Left lobe of liver (tissue), 2 donors: ENCODE results near the gene NT5C3B. TPM values are rescaled to one million over a fixed set of nuclear protein-coding genes. Genes with fewer than 3 reads are reported as not detected.
"Not testable (repeated sequence)": the region's sequence is repeated elsewhere in the genome, so short reads cannot be mapped to it uniquely, and the experiment has no call there.

Experiments used
- ATAC-seq: fragments of 200-7000 bp; cut with Tn5 transposase; one replicate; pipeline ENCODE4 v1.9.1; 2020; ENCODE audit warnings: mild to moderate bottlenecking, moderate library complexity
- DNase-seq: peaks from one replicate; pipeline ENCODE4 v3.0.0-alpha.2; 2020; ENCODE audit warnings: low spot score
- total RNA-seq: library from RNA; stranded (reverse); gene quantifications from one replicate; pipeline ENCODE4 v1.2.1, GENCODE V29; 2021
- donor health status: DM: no; HTN: no; CAD: no; lungs with moderate emphysema.
- donor health status: DM: no; HTN: yes; CAD: no.

The NT5C3B gene
- total RNA-seq, 1 donor from 2014 or later = 24.3 TPM

DNA sequence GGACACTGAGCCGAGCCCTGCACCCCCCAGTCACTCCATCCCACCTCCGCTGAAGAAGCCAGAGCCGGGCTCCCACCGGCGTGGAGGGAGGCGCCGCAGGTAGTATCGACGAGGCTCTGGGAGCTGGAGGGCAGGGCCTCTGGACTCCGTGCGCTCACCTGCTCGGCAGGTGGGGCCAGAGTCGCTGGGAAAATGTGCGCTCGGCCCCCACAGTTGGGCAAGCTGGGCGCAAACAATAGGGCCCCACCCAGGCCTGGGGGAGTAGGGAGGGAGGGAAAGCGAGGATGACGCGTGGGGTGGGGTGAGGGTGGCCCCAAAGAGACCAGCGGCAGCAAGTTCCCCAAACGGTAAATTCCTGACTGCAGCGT is 50.2 kb downstream of the NT5C3B start:
- peak; percentile 31 for ATAC-seq
- no peak for DNase-seq

DNA sequence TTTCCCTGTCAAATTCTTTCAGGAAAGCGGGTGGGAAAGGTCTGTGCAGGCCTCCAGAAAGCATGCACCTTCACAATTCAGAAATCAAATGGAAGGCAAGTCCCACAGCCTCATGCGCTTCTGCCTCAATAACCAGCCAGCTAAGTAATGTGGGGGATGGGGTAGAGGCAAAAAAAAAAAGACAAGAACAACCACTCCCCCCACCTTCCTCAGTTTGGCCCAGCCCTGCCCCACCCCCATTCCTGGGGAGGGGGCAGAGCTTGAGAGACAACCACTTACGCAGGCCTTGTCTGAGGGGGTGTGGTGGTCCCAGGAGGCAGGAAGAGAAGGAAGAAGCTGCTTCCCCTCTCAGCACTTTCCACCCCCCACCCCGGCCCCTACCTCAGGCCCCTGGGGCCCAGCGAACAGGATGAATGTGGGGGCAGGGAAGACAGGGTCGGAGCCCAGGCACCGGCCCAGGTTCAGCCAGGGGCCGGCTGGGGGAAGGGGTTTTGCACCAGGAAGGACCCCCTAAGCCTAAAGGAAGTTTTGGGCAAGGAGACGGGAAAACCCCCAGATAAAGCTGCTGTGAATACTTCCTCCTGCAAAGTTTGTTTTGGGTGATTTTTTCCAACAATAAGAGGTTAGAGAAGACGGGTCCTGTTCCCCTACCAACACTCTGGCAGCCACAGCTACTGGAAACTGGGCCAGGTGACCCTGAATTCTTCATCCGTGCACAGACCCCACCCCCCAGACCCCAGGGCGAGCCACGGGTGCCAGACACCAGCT is 50.8 kb downstream of the NT5C3B start:
- ATAC-seq (no peak), DNase-seq (no peak)

DNA sequence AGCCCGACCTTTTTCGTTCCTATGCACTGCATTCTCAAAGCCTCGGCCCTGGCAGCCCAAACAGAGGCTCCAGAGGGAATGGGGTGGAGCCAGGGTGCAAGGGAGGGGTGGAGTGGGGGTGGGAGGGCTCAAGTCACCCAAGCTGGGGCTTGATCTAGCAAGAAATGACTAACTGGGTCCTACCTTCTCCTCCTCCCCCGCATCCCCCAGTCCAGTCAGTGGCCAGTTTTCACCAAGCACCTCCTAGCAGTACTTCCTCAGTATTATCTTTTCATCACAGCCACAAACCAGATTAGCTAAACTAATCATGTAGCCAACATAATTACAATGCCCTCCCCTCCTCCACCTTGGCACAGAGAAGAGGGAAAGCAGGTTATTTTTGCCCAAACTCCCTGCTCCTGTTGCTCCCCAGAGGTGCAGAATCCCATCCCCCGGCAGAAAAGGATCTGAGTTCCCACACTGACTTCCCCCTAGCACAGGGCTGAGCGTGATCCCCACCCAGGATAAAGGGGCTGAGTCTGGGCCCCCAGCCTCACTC is 51.8 kb downstream of the NT5C3B start:
- DNase-seq (no peak), ATAC-seq (no peak)

DNA sequence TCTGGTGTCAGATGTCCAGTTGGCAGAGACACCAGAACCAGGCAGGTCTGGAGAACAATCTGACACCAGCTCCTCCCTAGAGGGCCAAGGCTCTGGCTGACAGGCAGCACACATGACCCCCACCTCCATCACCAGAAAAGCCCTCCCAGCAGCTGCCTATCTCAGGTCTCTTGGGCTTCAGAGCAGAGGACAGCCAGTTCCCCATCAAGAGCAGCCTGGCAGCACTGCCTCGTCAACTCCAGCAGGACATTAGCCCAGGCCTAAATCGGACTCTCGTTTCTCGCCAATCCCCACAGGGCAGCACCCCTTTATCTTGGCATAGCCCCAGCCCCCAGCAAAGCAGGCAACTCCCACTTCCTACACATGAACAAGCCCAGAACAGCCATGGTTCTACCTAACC is 53.9 kb downstream of the NT5C3B start:
- DNase-seq (no peak), ATAC-seq (no peak)

DNA sequence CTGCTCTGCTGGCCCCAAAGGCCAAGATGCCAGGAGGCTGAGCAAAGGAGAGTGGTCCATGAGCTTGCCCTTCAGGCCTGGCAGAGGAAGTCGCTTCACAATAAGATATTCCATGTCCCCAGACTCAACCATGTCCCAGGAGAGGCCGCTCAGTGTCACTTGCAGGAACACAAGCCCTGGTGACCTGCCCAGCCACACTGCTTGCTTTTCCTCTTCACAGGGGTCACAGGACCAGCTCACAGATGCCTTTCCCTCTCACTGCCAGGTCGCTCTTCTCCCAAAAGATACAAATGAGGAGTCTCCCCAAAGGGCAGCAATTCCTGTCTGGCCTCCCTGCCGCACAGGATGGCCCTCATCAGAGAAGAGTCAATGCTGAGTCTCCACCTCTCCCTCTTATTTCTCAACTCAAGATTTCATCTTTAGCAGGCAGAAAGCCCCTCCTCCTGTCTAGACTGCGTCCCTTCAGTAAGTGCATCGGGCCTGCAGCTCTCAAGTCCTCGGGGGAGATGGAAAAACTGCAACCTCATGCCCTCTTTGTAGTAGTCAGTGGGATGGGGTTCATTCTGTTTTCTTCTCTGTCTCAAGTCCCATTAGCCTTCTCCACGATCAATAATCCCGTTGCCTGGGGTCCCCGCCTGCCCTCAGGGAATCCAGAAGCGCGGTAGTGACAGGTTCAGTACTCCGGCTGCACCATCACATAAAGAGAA is 54.5 kb downstream of the NT5C3B start:
- DNase-seq (no peak), ATAC-seq (no peak)

DNA sequence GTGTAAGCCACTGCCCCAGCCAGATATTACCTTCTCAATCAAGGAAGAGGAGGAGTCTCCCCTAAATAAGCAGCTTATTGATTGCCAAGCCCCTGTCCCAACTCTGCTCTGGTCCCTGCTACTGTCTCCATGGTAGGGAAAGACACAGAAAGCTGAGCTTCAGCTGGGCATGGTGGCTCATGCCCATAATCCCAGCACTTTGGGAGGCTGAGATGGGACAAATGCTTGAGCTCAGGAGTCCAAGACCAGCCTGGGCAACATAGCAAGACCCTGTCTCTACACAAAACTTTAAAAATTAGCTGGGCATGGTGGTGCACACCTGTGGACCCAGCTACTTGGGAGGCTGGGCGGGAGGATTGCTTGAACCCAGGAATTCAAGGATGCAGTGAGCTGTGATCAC is 56.1 kb downstream of the NT5C3B start:
- ATAC-seq (no peak), DNase-seq (no peak)

DNA sequence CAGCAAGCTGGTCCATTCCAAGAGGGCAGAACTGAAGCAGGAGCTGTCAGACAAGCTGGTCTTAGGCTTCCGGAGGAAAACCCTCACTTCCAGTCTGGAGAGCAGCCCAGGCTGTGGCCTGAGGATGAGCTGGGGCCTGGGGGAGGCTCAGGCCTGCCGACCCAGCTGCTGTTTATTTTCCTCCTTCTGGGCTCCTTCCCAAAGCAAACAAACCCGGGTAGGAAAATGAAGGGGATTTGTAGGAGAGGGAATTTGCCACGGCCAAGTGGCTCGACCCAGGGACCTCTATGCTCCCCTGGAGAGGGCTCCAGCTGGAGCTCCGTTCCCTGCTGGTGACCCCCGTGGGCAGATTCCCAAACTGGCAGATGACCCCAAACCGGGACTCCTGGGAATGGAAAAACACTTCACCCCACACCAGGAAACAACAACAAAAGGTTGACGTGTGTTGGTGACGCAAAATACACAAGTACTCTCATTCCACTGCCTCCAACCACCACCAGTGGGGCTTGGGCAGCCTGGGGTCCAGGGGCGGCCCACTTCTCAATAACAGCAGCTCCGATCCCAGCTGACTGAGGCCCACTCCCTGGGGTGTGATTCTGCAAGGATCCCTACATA is 58.4 kb downstream of the NT5C3B start:
- DNase-seq (peak; percentile 88), ATAC-seq (peak; percentile 77)

DNA sequence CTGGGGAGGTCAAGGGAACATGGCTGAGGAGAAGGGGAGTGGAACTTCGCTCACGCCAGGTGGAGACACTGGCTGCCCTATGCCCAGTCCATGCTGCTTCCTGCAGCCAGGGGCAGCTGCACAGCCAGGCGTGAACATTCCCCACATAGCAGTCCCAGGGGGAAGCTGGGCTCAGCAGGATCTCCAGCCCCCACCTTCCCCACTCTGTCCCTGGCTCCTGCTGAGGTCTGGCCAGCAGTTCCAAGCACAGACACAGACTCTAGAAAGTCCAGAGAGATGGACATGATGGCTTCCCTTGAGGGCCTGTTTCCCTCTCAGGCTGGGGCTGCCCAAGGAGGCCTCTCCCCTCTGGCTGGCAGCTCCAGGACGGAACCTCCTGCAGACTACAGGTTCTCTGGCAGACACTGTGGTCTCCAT is 58.9 kb downstream of the NT5C3B start:
- DNase-seq (peak; percentile 65), ATAC-seq (peak; percentile 47)

DNA sequence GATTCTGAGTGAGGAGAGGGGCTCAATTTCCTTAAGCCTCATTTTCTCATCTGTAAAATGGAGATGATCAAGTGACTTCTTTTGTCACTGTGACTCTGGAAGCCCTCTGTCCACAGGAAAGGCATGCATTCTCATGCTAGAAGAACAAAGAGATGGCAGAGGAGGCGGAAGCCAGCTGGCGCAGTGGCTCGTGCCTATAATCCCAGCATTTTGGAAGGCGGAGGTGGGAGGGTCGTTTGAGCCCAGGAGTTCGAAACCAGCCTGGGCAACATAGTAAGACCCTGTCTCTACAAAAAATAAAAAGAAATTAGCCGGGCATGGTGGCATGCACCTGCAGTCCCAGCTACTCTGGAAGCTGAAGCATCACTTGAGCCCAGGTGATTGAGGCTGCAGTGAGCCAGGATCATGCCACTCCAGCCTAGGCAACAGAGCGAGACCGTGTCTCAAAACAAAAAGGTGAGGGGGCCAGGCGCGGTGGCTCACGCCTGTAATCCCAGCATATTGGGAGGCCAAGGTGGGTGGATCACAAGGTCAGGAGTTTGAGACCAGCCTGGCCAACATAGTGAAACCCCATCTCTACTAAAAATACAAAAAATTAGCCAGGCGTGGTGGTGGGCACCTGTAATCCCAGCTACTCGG is 59.7 kb downstream of the NT5C3B start:
- ATAC-seq, DNase-seq: not testable (repeated sequence)

DNA sequence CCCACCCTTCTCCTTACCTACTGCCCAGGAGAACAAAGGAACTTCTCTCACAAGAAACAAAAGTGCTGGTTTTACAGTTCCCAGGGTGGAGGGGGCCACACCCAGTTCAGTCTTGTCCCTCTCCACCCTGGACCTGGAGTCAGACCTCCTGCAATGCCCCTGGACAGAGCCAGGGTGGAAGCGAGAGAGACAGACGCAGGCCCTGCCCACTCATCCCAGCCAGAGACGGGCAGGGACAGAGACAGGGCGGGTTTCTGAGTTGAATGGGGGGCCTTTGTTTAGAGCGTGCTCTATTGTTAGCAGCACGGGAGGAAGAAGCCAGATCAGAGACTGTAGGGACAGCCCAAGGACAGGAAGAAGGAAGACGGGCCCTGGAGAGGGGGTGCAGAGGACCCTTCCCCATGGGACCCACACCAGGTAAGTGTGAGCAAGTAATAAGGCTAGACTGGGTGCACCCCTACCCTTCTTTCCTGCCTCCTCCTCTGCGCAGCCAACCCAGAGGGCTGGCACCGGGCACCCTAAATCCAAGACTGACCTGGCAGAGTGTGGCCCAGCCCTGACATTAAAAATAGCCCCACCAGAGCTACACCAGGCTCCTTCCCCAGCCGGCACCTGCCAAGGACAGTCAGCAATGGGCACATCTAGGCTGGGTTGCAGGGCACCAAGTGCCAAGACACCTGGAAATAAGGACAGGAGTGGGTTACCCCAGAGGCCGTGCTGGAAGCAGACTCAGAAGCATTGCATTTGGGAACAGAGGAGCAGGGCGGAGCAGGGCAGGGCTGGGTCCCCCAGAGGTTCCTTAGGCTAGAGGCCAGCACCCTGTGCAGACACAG is 60.4 kb downstream of the NT5C3B start:
- ATAC-seq (no peak), DNase-seq (no peak)

Other genes starting within 250 kb of the NT5C3B start
- gene KRT14, start 249.3 kb downstream of the NT5C3B start, total RNA-seq = not detected
- not detected for gene KRT16, start 223.5 kb downstream of the NT5C3B start, total RNA-seq
- gene KRT17, start 211.7 kb downstream of the NT5C3B start, total RNA-seq = not detected
- 257 TPM for gene EIF1, start 147.3 kb downstream of the NT5C3B start, total RNA-seq
- gene GAST, start 123.9 kb downstream of the NT5C3B start, total RNA-seq = not detected
- not detected for gene HAP1, start 101.6 kb downstream of the NT5C3B start, total RNA-seq
- 72.5 TPM for gene JUP, start 49.5 kb downstream of the NT5C3B start, total RNA-seq
- gene P3H4, start 24.3 kb downstream of the NT5C3B start, total RNA-seq = 3.3 TPM
- gene FKBP10, start 23.2 kb downstream of the NT5C3B start, total RNA-seq = 5.1 TPM
- not detected for gene KLHL10, start 1.6 kb upstream of the NT5C3B start, total RNA-seq
- gene KLHL11, start 29.2 kb upstream of the NT5C3B start, total RNA-seq = 5.9 TPM
- 20.9 TPM for gene ACLY, start 82.7 kb upstream of the NT5C3B start, total RNA-seq
- 0.30 TPM for gene ODAD4, start 94.4 kb upstream of the NT5C3B start, total RNA-seq
- 31.4 TPM for gene CNP, start 130.6 kb upstream of the NT5C3B start, total RNA-seq
- gene DNAJC7, start 181.2 kb upstream of the NT5C3B start, total RNA-seq = 33.2 TPM
- 12.9 TPM for gene NKIRAS2, start 183.9 kb upstream of the NT5C3B start, total RNA-seq
- 0.20 TPM for gene C17orf113, start 214.4 kb upstream of the NT5C3B start, total RNA-seq